H1 (cell line): ENCODE data around the gene SEMA7A. TPM values are rescaled to one million over a fixed set of nuclear protein-coding genes. Genes with fewer than 3 reads are reported as not detected.

Source experiments
- CTCF ChIA-PET: fragments of 300-600 bp; sonication (Branson Sonifier 250); formaldehyde crosslinking; loops from one replicate; lab custom pipeline; 2021; ENCODE audit not compliant: partially characterized antibody; lab: Charles Lee
- POLR2A ChIA-PET: fragments of 300-600 bp; sonication (Branson Sonifier 250); formaldehyde crosslinking; loops from one replicate; lab custom pipeline; 2021; ENCODE audit warnings: inconsistent platforms; ENCODE audit not compliant: partially characterized antibody; lab: Charles Lee
- DNase-seq, 2 experiments: peaks; one replicate each; pipeline versions ENCODE4 v3.0.0 to v3.0.0-alpha.2; 2010 to 2022; ENCODE audit warnings: low spot score in 2 of 2, low read depth in 1 of 2, mixed read lengths in 1 of 2
- FAIRE-seq: peaks from 2 replicates; lab custom pipeline; 2011; peaks lifted over from hg19 to GRCh38; lab: Jason Lieb, UNC
- H2AFZ ChIP-seq: 2 replicates; pipeline ENCODE4 v1.8.1; 2012; ENCODE audit warnings: low read length, inconsistent platforms
- H2AK5ac ChIP-seq: 2 replicates; pipeline ENCODE4 v1.6.1; 2013; ENCODE audit warnings: low read depth, low read length
- H2BK120ac ChIP-seq: replicated peaks from 2 replicates; pipeline ENCODE3; 2013; ENCODE audit warnings: low read depth, low read length, inconsistent platforms
- H2BK12ac ChIP-seq: 2 replicates; pipeline ENCODE4 v1.6.1; 2013; ENCODE audit warnings: low read depth, low read length
- H2BK15ac ChIP-seq: 2 replicates; pipeline ENCODE4 v1.6.1; 2013; ENCODE audit warnings: low read length
- H2BK20ac ChIP-seq: 2 replicates; pipeline ENCODE4 v1.6.1; 2013; ENCODE audit warnings: low read length
- H2BK5ac ChIP-seq: 2 replicates; pipeline ENCODE4 v1.6.1; 2013; ENCODE audit warnings: low read depth, low read length
- H3K14ac ChIP-seq: 2 replicates; pipeline ENCODE4 v1.6.1; 2013; ENCODE audit warnings: inconsistent platforms; ENCODE audit not compliant: insufficient read length
- H3K18ac ChIP-seq: 2 replicates; pipeline ENCODE4 v1.6.1; 2013; ENCODE audit warnings: low read length; ENCODE audit errors: extremely low read depth
- H3K23ac ChIP-seq: 2 replicates; pipeline ENCODE4 v1.6.1; 2013; ENCODE audit warnings: inconsistent platforms; ENCODE audit not compliant: insufficient read length
- H3K23me2 ChIP-seq: 2 replicates; pipeline ENCODE4 v1.6.1; 2013; ENCODE audit warnings: low read depth, low read length
- H3K27ac ChIP-seq: 2 replicates; pipeline ENCODE4 v1.6.1; 2011; ENCODE audit warnings: low read depth, low read length, inconsistent platforms
- H3K27me3 ChIP-seq, 4 experiments: replicated peaks in 1 of 4; 1 replicate in 1 of 4; 2 replicates in 3 of 4; pipeline versions ENCODE4 v1.6.1 to v1.8.1; 2011 to 2013; ENCODE audit warnings: low read length in 3 of 4, mild to moderate bottlenecking in 3 of 4, inconsistent platforms in 2 of 4, mixed read lengths in 2 of 4, moderate library complexity in 1 of 4; ENCODE audit not compliant: control insufficient read depth in 3 of 4, insufficient read depth in 3 of 4; ENCODE audit errors: extremely low read depth in 1 of 4
- H3K36me3 ChIP-seq, 4 experiments: 2 replicates each; pipeline versions ENCODE4 v1.6.1 to v1.8.1; 2011 to 2013; ENCODE audit warnings: mild to moderate bottlenecking in 4 of 4, low read length in 3 of 4, moderate library complexity in 2 of 4, control low read depth in 1 of 4, inconsistent platforms in 1 of 4; ENCODE audit not compliant: insufficient read depth in 4 of 4, control insufficient read depth in 2 of 4
- H3K4ac ChIP-seq: replicated peaks from 2 replicates; pipeline ENCODE3; 2013; ENCODE audit warnings: low read length, low read depth, mixed read lengths, inconsistent platforms; ENCODE audit not compliant: insufficient read length
- H3K4me1 ChIP-seq, 4 experiments: replicated peaks in 1 of 4; 1 replicate in 1 of 4; 2 replicates in 3 of 4; pipeline versions ENCODE4 v1.6.1 to v1.8.1; 2011 to 2013; ENCODE audit warnings: low read length in 3 of 4, inconsistent platforms in 2 of 4, mixed read lengths in 1 of 4; ENCODE audit not compliant: insufficient read depth in 4 of 4, control insufficient read depth in 3 of 4
- H3K4me2 ChIP-seq, 2 experiments: 2 replicates each; pipeline versions ENCODE4 v1.6.1 to v1.8.1; 2011 to 2013; ENCODE audit warnings: low read depth in 2 of 2, low read length in 2 of 2, control low read depth in 1 of 2, inconsistent platforms in 1 of 2, mild to moderate bottlenecking in 1 of 2; ENCODE audit not compliant: insufficient read depth in 1 of 2
- H3K4me3 ChIP-seq, 4 experiments: fragments of 200-600, 300-600 bp in 1 of 4; sonication (generic), shearing (Covaris generic), sonication (Bioruptor Twin) in 1 of 4; 2 replicates each; pipeline versions ENCODE4 v1.5.1 to v1.8.1; 2011 to 2016; ENCODE audit warnings: low read length in 4 of 4, low read depth in 3 of 4, control low read depth in 2 of 4, inconsistent platforms in 2 of 4, mild to moderate bottlenecking in 2 of 4, mixed read lengths in 1 of 4, moderate library complexity in 1 of 4; ENCODE audit not compliant: insufficient read depth in 2 of 4; ENCODE audit errors: extremely low read depth in 1 of 4
- H3K56ac ChIP-seq: replicated peaks from 2 replicates; pipeline ENCODE3; 2013; ENCODE audit warnings: low read depth, mild to moderate bottlenecking, mixed read lengths, low read length, inconsistent platforms; ENCODE audit not compliant: insufficient read length
- H3K79me1 ChIP-seq: 2 replicates; pipeline ENCODE4 v1.6.1; 2013; ENCODE audit warnings: low read depth, low read length, control low read depth
- H3K79me2 ChIP-seq, 2 experiments: 2 replicates each; pipeline versions ENCODE4 v1.6.1 to v1.8.1; 2012 to 2013; ENCODE audit warnings: low read length in 2 of 2, mild to moderate bottlenecking in 2 of 2, inconsistent platforms in 1 of 2; ENCODE audit not compliant: insufficient read depth in 2 of 2, control insufficient read depth in 1 of 2
- H3K9ac ChIP-seq, 4 experiments: replicated peaks in 1 of 4; 1 replicate in 1 of 4; 2 replicates in 3 of 4; pipeline versions ENCODE4 v1.6.1 to v1.8.1; 2011 to 2013; ENCODE audit warnings: low read depth in 3 of 4, low read length in 3 of 4, control low read depth in 2 of 4, mild to moderate bottlenecking in 2 of 4, moderate library complexity in 2 of 4, inconsistent platforms in 1 of 4; ENCODE audit errors: extremely low read depth in 1 of 4
- H3K9me3 ChIP-seq, 2 experiments: 2 replicates each; pipeline versions ENCODE4 v1.6.1 to v1.8.1; 2012 to 2013; ENCODE audit warnings: mild to moderate bottlenecking in 2 of 2, moderate library complexity in 2 of 2, control low read depth in 1 of 2, inconsistent platforms in 1 of 2, low read depth in 1 of 2, low read length in 1 of 2, mixed read lengths in 1 of 2; ENCODE audit not compliant: insufficient read depth in 2 of 2
- H4K20me1 ChIP-seq, 2 experiments: replicated peaks in 1 of 2; 2 replicates each; pipeline versions ENCODE3 to v1.8.1; 2011 to 2013; ENCODE audit warnings: inconsistent platforms in 2 of 2, low read length in 2 of 2, mild to moderate bottlenecking in 1 of 2; ENCODE audit not compliant: insufficient read depth in 2 of 2, control insufficient read depth in 1 of 2
- H4K5ac ChIP-seq: 2 replicates; pipeline ENCODE4 v1.6.1; 2013; ENCODE audit warnings: low read length, low read depth, mixed read lengths, inconsistent platforms; ENCODE audit not compliant: insufficient read length
- H4K8ac ChIP-seq: 2 replicates; pipeline ENCODE4 v1.8.0; 2013; ENCODE audit warnings: mild to moderate bottlenecking, moderate library complexity, low read length, inconsistent platforms; ENCODE audit not compliant: insufficient read depth; ENCODE audit errors: extremely low read depth
- H4K91ac ChIP-seq: replicated peaks from 2 replicates; pipeline ENCODE3; 2013; ENCODE audit warnings: low read length, mixed read lengths, inconsistent platforms; ENCODE audit not compliant: insufficient read length
- ASH2L ChIP-seq: fragments of 200-600, 300-600 bp; sonication (generic); IDR thresholded peaks from one replicate; pipeline ENCODE4 v1.7.1; 2017; ENCODE audit warnings: low read length
- BACH1 ChIP-seq: IDR thresholded peaks from 2 replicates; pipeline ENCODE4 v1.6.1; 2012; ENCODE audit warnings: low read length, improper control_type of control experiment
- CEBPB ChIP-seq: IDR thresholded peaks from 2 replicates; pipeline ENCODE4 v1.6.1; 2012; ENCODE audit warnings: low read depth, low read length
- EP300 ChIP-seq, 2 experiments: IDR thresholded peaks; 1 replicate in 1 of 2; 2 replicates in 1 of 2; pipeline ENCODE4 v1.6.1; 2011 to 2012; ENCODE audit warnings: low read depth in 2 of 2, low read length in 2 of 2, mild to moderate bottlenecking in 2 of 2, borderline replicate concordance in 1 of 2, inconsistent platforms in 1 of 2, moderate library complexity in 1 of 2
- GABPA ChIP-seq: IDR thresholded peaks from 2 replicates; pipeline ENCODE4 v1.6.1; 2011; ENCODE audit warnings: mild to moderate bottlenecking, low read length, moderate library complexity, borderline replicate concordance; ENCODE audit not compliant: insufficient read depth
- HDAC2 ChIP-seq, 2 experiments: fragments of 300-600 bp in 1 of 2; sonication (generic) in 1 of 2; IDR thresholded peaks; 2 replicates each; pipeline ENCODE4 v1.6.1; 2011 to 2012; ENCODE audit warnings: low read depth in 2 of 2, low read length in 2 of 2, mild to moderate bottlenecking in 2 of 2, moderate library complexity in 2 of 2, borderline replicate concordance in 1 of 2, inconsistent platforms in 1 of 2
- JUN ChIP-seq: IDR thresholded peaks from 2 replicates; pipeline ENCODE4 v1.6.1; 2011; ENCODE audit warnings: low read depth, mild to moderate bottlenecking, improper control_type of control experiment, low read length
- POLR2AphosphoS5 ChIP-seq: IDR thresholded peaks from 2 replicates; pipeline ENCODE4 v1.6.1; 2011; ENCODE audit warnings: low read depth, low read length
- SP2 ChIP-seq: IDR thresholded peaks from 2 replicates; pipeline ENCODE4 v1.6.1; 2012; ENCODE audit warnings: mild to moderate bottlenecking, low read length, inconsistent platforms
- TBP ChIP-seq: IDR thresholded peaks from 2 replicates; pipeline ENCODE4 v1.6.1; 2011; ENCODE audit warnings: low read depth, low read length, improper control_type of control experiment
- WGBS, 2 experiments: shearing (Covaris generic) in 1 of 2; methylation state at CpG; one replicate each; pipeline versions ENCODE4 v1.1.6 to v1.1.7; 2013 to 2015; ENCODE audit warnings: low lambda C conversion rate in 2 of 2, mixed read lengths in 2 of 2, inconsistent platforms in 1 of 2, low coverage in 1 of 2, missing lambda C conversion rate in 1 of 2; ENCODE audit not compliant: insufficient replicate concordance in 2 of 2, insufficient coverage in 1 of 2, insufficient read length in 1 of 2; ENCODE audit errors: extremely low coverage in 1 of 2, missing lambda C conversion rate in 1 of 2; 5-methylcytosine and 5-hydroxymethylcytosine counted together
- polyA plus RNA-seq, 7 experiments: library from polyadenylated mRNA; depleted of rRNA in 3 of 7; stranded (reverse) in 5 of 7; unstranded in 2 of 7; fragments of >200 nt in 5 of 7; fragments of 200-250 nt in 2 of 7; gene quantifications; 1 replicate in 5 of 7; 2 replicates in 1 of 7; 4 replicates in 1 of 7; pipeline versions ENCODE4 v1.2.1 to v1.2.3, GENCODE V29; 2011 to 2013; ENCODE audit warnings: missing spikeins in 2 of 7, mixed read lengths in 2 of 7
- total RNA-seq: library from RNA; stranded (reverse); fragmentation: NEBNext Ultra II Directional; extraction: Animal tissue kit (Norgen Biotek cat#: 25700); gene quantifications from 2 replicates; pipeline ENCODE4 v1.2.1, GENCODE V29; 2021
- TF ChIP-seq, protein P1 (sequence below): IDR thresholded peaks from 2 replicates; pipeline ENCODE4 v1.6.1; 2012; ENCODE audit warnings: low read length, inconsistent platforms
- TF ChIP-seq, protein P2 (sequence below): IDR thresholded peaks from 2 replicates; pipeline ENCODE4 v1.6.1; 2011; ENCODE audit warnings: low read depth, mild to moderate bottlenecking, low read length; ENCODE audit not compliant: insufficient read depth

Gene SEMA7A
- total and polyA plus RNA-seq, 2 of the 8 experiments (the other 6 are each of a cell fraction or from before 2014, with no cell fraction given), result 10.7 to 15.0 TPM

- Histone ChIP-seq H2AK5ac (no peak overlapping the region), H2BK15ac (no peak overlapping the region), H3K36me3 (no peaks in the 10 kb centered on the region)
- TF ChIP-seq, protein P1, sequence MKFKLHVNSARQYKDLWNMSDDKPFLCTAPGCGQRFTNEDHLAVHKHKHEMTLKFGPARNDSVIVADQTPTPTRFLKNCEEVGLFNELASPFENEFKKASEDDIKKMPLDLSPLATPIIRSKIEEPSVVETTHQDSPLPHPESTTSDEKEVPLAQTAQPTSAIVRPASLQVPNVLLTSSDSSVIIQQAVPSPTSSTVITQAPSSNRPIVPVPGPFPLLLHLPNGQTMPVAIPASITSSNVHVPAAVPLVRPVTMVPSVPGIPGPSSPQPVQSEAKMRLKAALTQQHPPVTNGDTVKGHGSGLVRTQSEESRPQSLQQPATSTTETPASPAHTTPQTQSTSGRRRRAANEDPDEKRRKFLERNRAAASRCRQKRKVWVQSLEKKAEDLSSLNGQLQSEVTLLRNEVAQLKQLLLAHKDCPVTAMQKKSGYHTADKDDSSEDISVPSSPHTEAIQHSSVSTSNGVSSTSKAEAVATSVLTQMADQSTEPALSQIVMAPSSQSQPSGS, result no peak
- TF ChIP-seq POLR2AphosphoS5 (no peak), TBP (no peak), GABPA (no peak), SP2 (no peak), EP300 (IDR thresholded peaks at IDR 0.05; ENCODE audit: borderline replicate concordance in 1 of 2, low read depth in 2 of 2, low read length in 2 of 2) (no peak), JUN (no peak), ASH2L (no peak), HDAC2 (IDR thresholded peaks at IDR 0.05; ENCODE audit: borderline replicate concordance in 1 of 2, low read depth in 2 of 2, low read length in 2 of 2) (no peak), CEBPB (no peak), BACH1 (no peak)
- TF ChIP-seq, protein P2, sequence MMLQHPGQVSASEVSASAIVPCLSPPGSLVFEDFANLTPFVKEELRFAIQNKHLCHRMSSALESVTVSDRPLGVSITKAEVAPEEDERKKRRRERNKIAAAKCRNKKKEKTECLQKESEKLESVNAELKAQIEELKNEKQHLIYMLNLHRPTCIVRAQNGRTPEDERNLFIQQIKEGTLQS, result no peak
- TF ChIP-seq, all 59 proteins: peak for 0
- Histone ChIP-seq H3K79me1 (no peaks in the 10 kb centered on the region), H2BK5ac (no peak overlapping the region), H3K23me2 (no peaks in the 10 kb centered on the region), H2BK120ac (no peak overlapping the region), H3K4ac (no peak overlapping the region), H4K8ac (no peak overlapping the region), H3K4me3 (no peak overlapping the region), H3K27me3 (no peaks in the 10 kb centered on the region), H3K9me3 (no peaks in the 10 kb centered on the region), H4K20me1 (no peaks in the 10 kb centered on the region), H4K5ac (no peak overlapping the region), H3K14ac (no peak overlapping the region), H4K91ac (no peak overlapping the region), H3K56ac (no peak overlapping the region), H3K79me2 (no peaks in the 10 kb centered on the region), H2BK20ac (no peak overlapping the region), H3K23ac (no peak overlapping the region), H3K4me1 (peaks cover 0 to 3% (median under 1%) of the 10 kb centered on the region in 4 experiments; a peak in 4 of 7 replicates), H2BK12ac (no peak overlapping the region), H3K18ac (no peak overlapping the region), H3K9ac (no peak overlapping the region), H3K4me2 (no peak overlapping the region), H3K27ac (no peak overlapping the region), H2AFZ (no peak overlapping the region)
- no CpG with 5 or more reads among the region's 8 CpGs for WGBS, 2 experiments
- FAIRE-seq, result no peak
- ChIA-PET POLR2A (interaction anchor here (0.6 kb wide), 1 partner anchor 140 kb away, joined by 3 read pairs; no protein-coding TSS in a partner anchor), CTCF (interaction anchor here (0.6 to 36.8 kb wide), 10 partner anchors 10 to 95 kb away, joined by 3 to 1311 read pairs (median 5); partner anchors contain the start of gene SEMA7A)
- DNase-seq, result no peak
Measured at GRCh38 chr15:74392451-74392830, 41.3 kb downstream of the SEMA7A start.
